ENCODE data around the gene MICAL3. TPM values are rescaled to one million over a fixed set of nuclear protein-coding genes. Genes with fewer than 3 reads are reported as not detected.

Gene MICAL3
- total RNA-seq, 1 experiment from 2014 or later = 47.1 TPM

DNA sequence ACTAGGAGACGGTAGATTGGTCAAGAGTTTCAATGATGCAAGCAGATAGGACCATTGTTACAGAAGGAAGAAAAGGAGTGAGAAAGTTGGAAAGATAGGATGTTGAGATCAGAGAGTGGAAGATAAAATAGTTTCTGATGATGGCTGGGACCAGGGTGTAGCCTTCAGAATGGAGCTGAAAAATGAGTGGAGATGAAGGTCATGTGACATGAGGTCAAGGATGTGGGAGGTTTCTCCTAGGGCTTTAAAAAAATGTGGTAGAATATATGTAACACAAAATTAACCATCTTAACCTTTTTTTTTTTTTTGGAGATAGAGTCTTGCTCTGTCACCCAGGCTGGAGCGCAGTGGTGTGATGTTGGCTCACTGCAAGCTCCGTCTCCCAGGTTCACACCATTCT is 35.1 kb upstream of the MICAL3 start:
- no peaks in the 10 kb centered on the region for H3K9me3 ChIP-seq (ENCODE audit: control insufficient read depth, insufficient read depth, low read depth, low read length)
- TF ChIP-seq, protein P1, sequence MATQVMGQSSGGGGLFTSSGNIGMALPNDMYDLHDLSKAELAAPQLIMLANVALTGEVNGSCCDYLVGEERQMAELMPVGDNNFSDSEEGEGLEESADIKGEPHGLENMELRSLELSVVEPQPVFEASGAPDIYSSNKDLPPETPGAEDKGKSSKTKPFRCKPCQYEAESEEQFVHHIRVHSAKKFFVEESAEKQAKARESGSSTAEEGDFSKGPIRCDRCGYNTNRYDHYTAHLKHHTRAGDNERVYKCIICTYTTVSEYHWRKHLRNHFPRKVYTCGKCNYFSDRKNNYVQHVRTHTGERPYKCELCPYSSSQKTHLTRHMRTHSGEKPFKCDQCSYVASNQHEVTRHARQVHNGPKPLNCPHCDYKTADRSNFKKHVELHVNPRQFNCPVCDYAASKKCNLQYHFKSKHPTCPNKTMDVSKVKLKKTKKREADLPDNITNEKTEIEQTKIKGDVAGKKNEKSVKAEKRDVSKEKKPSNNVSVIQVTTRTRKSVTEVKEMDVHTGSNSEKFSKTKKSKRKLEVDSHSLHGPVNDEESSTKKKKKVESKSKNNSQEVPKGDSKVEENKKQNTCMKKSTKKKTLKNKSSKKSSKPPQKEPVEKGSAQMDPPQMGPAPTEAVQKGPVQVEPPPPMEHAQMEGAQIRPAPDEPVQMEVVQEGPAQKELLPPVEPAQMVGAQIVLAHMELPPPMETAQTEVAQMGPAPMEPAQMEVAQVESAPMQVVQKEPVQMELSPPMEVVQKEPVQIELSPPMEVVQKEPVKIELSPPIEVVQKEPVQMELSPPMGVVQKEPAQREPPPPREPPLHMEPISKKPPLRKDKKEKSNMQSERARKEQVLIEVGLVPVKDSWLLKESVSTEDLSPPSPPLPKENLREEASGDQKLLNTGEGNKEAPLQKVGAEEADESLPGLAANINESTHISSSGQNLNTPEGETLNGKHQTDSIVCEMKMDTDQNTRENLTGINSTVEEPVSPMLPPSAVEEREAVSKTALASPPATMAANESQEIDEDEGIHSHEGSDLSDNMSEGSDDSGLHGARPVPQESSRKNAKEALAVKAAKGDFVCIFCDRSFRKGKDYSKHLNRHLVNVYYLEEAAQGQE (IDR thresholded peaks at IDR 0.05; ENCODE audit: insufficient read depth in 1 of 2, low read depth in 2 of 2, low read length in 1 of 2) = no peak
- TF ChIP-seq CTCF (IDR thresholded peaks at IDR 0.05) (no peak), SIN3A (IDR thresholded peaks at IDR 0.05; ENCODE audit: borderline replicate concordance, insufficient read depth, low read depth, low read length) (no peak), POLR2AphosphoS5 (IDR thresholded peaks at IDR 0.05; ENCODE audit: low read depth, low read length) (no peak), TCF7L2 (IDR thresholded peaks at IDR 0.05; ENCODE audit: low read depth, low read length) (no peak)
- ChIA-PET CTCF (no interaction called here), POLR2A (interaction anchor here (0.5 to 0.6 kb wide), 2 partner anchors 443 to 481 kb away, joined by 3 to 5 read pairs; no protein-coding TSS in a partner anchor)
- DNase-seq (ENCODE audit: low read depth, low spot score) = no peak
- no peak overlapping the region for H3K27ac ChIP-seq (ENCODE audit: low read length)
- no TSS peak for BruUV-seq (replicated peaks)
- ATAC-seq = no peak
- in situ Hi-C loops (cut with HindIII; ENCODE audit: low pct_unique_long_range_greater_than_20kb, low sequenced_read_pairs) = no loop called here
- H3K4me3 ChIP-seq (ENCODE audit: low read depth in 2 of 2, low read length in 2 of 2) = no peak overlapping the region
- H3K27me3 ChIP-seq (ENCODE audit: control insufficient read depth, insufficient read depth, low read length) = no peaks in the 10 kb centered on the region
- intact Hi-C loops (cut with micrococcal nuclease; ENCODE audit: unreplicated experiment) = no loop called here
- H3K36me3 ChIP-seq (ENCODE audit: control insufficient read depth, insufficient read depth, low read length) = no peaks in the 10 kb centered on the region
- H3K4me1 ChIP-seq (ENCODE audit: control insufficient read depth, insufficient read depth, low read length) = no peaks in the 10 kb centered on the region

DNA sequence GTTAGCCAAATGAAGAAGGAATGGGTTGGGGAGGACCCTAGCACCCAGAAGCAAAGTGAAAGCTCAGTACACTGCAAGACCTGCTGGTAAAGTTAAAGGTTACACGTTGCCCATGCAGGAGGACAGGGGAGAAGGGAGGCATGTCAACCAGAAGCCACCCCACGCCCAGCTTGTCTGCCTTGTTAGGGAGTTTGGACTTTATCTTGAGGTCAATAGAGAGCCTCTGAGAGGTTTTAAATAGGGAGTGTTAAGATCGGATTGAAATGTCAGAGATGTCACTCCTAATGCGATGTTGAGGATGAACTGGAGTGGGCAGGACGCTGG is 34.7 kb upstream of the MICAL3 start:
- Histone ChIP-seq H3K4me1 (ENCODE audit: control insufficient read depth, insufficient read depth, low read length) (no peaks in the 10 kb centered on the region), H3K9me3 (ENCODE audit: control insufficient read depth, insufficient read depth, low read depth, low read length) (no peaks in the 10 kb centered on the region), H3K27ac (ENCODE audit: low read length) (no peak overlapping the region), H3K4me3 (ENCODE audit: low read depth in 2 of 2, low read length in 2 of 2) (no peak overlapping the region), H3K27me3 (ENCODE audit: control insufficient read depth, insufficient read depth, low read length) (no peaks in the 10 kb centered on the region), H3K36me3 (ENCODE audit: control insufficient read depth, insufficient read depth, low read length) (no peaks in the 10 kb centered on the region)
- ATAC-seq (no peak), DNase-seq (ENCODE audit: low read depth, low spot score) (no peak)
- TF ChIP-seq TCF7L2 (IDR thresholded peaks at IDR 0.05; ENCODE audit: low read depth, low read length) = no peak
- TF ChIP-seq, protein P1 (IDR thresholded peaks at IDR 0.05; ENCODE audit: insufficient read depth in 1 of 2, low read depth in 2 of 2, low read length in 1 of 2) = no peak
- TF ChIP-seq SIN3A (IDR thresholded peaks at IDR 0.05; ENCODE audit: borderline replicate concordance, insufficient read depth, low read depth, low read length) = no peak
- TF ChIP-seq POLR2AphosphoS5 (IDR thresholded peaks at IDR 0.05; ENCODE audit: low read depth, low read length) = no peak
- no peak for TF ChIP-seq CTCF (IDR thresholded peaks at IDR 0.05)
- in situ Hi-C loops (cut with HindIII; ENCODE audit: low pct_unique_long_range_greater_than_20kb, low sequenced_read_pairs) = no loop called here
- POLR2A ChIA-PET = interaction anchor here (0.6 kb wide), 1 partner anchor 481 kb away, joined by 5 read pairs; no protein-coding TSS in a partner anchor
- CTCF ChIA-PET = no interaction called here
- BruUV-seq (replicated peaks) = no TSS peak
- intact Hi-C loops (cut with micrococcal nuclease; ENCODE audit: unreplicated experiment) = no loop called here

Measured in Panc1 (cell line).